HG03175 (cell line): ENCODE data around the gene TMEM115.

ENCODE experiments used
- ATAC-seq: cut with Tn5 transposase; IDR thresholded peaks from one replicate; pipeline ENCODE4 v1.9.1; 2021; ENCODE audit warnings: mild to moderate bottlenecking, moderate library complexity; ENCODE audit not compliant: unreplicated experiment

TMEM115 gene

DNA sequence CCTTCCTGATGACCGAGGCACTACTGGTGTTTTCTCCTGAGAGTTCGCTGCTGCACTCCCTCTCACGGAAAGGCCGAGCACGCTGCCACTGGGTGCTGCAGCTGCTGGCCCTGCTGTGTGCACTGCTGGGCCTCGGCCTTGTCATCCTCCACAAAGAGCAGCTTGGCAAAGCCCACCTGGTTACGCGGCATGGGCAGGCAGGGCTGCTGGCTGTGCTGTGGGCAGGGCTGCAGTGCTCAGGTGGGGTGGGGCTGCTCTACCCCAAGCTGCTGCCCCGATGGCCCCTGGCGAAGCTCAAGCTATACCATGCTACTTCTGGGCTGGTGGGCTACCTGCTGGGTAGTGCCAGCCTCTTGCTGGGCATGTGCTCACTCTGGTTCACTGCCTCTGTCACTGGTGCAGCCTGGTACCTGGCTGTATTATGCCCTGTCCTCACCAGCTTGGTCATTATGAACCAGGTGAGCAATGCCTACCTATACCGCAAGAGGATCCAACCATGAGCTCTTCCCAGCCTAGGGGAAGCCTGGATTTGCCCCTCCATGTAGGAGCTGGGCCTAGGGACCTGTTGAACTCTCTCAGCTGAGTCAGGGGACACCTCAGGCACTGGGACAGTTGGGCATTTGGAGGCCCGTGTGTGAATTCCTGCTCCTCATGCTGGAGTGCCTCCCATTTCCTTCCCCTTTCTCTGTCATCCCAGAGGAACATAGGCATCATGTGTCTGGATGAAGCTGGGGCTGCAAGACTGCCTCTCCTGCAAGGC, 5.9 kb downstream of the TMEM115 start:
- no peak for ATAC-seq

DNA sequence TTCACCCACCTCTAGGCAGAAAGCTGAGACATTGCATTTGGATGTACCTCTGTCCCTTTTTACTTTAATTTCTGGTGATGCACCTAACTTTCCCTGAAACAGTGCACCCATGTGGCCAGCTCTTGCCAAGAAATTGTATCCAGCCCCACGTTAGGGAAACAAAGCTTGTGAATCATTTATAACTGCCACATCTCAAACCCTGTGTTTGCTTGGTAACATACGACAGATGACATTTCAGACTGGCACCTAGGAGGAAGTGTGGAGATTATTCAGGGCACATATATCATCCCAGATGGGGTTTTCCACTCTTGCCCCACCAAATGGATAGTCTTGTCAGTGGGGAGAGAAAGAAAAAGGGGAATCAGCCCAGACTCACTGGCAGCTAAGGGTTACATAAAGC, 6.5 kb downstream of the TMEM115 start:
- ATAC-seq = no peak

DNA sequence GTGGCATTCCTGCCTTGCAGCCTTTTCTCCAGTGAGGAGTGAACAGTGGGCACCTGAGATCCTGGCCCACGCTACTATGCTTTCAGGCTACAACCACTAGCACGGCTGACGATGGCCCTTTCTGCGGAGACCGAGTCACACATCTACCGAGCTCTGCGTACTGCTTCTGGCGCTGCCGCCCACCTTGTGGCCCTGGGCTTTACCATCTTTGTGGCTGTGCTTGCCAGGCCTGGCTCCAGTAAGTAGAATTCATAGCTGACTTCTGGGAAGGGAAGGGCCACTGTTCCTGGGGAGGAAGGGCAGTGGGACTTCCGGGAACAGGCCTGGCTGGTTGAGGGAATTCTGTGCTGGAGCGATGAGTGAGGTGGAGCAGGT, 8.0 kb downstream of the TMEM115 start:
- ATAC-seq = no peak

DNA sequence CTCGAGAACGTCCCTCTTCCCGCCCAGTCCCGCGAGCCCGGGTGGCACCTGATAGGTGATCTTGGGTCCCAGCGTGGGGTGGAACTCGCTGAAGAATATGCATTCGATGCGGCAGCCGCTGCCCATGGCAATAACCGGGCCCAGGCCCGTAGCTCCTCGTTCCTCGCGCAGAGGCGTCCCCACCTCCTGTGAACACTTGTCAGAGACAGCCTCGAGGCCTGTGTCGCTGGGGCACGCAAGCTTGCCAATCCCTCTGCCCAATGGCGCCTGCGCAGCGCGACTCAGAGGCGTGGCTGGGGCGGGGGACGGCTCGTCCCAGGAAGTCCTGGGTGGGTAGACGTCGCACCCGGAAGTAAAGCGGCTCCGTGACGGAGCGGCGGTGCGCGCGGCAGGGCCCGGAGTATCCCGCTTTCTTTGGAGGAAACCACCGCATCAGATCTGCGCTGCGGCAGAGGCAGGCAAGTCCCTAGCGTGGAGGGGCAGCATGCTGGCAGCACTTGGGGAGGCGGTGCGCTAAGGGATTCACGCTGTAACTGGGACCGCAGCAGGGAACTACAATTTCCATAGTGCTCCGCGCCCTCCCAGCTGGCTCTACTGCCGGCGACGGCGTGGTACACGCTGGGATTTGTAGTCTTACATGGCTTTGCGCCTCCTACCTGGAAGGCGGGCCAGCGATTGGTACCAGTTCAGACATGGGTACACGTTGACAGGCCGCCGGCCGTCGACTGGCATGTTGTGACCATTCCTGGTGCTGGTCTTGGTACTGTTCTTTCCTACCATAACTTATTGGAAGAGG, 8.6 kb downstream of the TMEM115 start, which contains the start of the genes CYB561D2 and NPRL2:
Gene CYB561D2, plus strand, starts transcription at position 336 of the 796 bp plus-strand sequence. CDS start 572 bp downstream, outside the sequence.
Gene NPRL2, minus strand, starts transcription at position 249 of the 796 bp plus-strand sequence. Its CDS starts 123 bp downstream, at position 126.
- peak; percentile 85 for ATAC-seq

DNA sequence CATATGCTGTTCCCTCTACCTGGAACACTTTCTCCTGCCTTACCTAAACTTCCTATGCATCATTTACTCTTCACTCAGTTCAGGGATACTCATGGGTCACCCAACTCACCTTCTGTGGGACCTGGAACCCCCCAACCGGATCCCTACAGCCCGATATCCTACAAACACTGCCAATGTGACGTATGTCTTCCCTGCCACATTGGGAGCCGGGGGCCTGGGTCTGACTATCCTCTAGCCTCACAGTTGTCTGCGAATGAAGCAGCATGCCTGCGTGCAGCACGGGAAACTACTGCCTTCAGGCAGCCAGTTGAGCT, 9.2 kb downstream of the TMEM115 start:
- ATAC-seq = no peak

DNA sequence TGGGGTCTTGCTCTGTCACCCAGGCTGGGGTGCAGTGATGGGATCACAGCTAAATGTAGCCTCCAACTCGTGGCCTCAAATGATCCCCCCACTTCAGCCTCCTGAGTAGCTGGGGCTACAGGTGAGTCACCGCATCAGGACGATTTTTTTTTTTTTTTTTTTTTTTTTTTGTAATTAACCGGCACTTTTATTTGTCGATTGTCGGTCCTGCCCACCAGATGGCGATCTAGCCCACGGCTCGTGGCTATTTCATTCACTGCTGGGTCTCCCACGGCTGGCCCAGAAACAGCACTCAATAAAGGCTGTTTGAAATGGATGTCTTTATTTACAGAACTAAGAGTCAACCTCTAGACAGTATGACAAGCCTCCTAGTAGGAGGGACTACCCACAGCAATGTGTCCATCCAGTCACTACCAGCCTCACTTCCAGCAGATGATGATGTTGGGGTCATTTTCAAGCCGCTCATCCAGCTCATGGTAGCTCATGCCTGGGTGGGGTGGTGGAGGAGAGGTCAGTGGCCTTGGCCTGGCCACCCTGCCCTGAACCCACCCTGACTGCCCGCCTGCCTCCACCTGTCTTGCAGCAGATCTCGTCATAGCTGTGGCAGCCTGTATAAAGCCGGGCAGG, 12.0 kb downstream of the TMEM115 start:
- no peak for ATAC-seq

DNA sequence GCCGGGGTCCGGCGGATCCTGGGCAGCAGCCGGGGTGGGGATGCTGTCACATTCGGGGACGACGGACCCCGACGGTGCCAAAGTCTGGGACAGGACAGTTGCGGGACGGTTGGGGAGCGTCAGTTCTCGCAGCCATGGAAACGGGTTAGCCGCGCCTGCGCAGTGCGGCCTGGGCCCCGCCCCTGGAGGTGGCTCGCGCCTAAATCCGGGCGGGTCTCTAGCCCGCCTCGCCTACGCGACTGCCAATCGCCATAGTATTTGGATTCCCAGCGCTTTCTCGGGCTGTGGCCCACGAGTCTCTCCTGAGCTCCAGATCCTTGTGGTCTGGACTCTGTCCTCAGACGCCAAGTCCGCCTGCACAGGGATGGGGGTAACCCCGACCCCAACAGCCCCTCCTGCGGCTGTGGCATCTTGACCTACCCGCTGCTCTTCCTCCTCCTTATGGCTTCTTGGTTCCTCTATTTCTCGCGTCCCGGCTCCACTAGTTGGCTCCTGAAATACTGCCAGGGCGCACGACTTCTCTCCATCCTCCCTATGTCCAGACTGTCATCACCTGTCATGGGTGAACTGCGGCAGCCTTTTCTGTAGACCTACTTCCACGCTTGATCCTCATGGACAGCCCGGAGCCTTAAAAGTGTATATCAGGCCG, 13.6 kb downstream of the TMEM115 start, which contains the start of gene ZMYND10:
Gene ZMYND10, minus strand, starts transcription at position 147 of the 649 bp plus-strand sequence. CDS start 153 bp downstream, outside the sequence.
- ATAC-seq = peak; percentile 30

DNA sequence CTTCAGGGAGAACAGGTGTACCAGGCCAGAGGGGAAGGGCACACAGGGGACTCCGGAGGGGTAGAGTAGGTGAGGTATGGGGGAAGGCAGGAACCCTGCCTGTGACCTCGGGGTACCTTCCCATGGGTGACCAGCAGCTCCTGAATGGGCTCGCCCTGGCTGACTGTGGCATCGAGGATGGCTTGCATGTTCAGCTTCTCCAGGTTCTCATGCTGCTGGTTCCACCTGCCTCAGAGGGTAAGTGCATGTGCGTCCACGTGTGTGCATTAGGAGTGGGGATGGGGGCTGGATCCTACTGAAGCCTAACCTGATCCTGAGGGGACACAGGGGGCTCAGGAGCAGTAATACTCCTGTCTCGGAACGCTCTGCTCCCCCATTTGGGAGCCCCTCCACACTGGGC, 14.3 kb downstream of the TMEM115 start:
- ATAC-seq = no peak

DNA sequence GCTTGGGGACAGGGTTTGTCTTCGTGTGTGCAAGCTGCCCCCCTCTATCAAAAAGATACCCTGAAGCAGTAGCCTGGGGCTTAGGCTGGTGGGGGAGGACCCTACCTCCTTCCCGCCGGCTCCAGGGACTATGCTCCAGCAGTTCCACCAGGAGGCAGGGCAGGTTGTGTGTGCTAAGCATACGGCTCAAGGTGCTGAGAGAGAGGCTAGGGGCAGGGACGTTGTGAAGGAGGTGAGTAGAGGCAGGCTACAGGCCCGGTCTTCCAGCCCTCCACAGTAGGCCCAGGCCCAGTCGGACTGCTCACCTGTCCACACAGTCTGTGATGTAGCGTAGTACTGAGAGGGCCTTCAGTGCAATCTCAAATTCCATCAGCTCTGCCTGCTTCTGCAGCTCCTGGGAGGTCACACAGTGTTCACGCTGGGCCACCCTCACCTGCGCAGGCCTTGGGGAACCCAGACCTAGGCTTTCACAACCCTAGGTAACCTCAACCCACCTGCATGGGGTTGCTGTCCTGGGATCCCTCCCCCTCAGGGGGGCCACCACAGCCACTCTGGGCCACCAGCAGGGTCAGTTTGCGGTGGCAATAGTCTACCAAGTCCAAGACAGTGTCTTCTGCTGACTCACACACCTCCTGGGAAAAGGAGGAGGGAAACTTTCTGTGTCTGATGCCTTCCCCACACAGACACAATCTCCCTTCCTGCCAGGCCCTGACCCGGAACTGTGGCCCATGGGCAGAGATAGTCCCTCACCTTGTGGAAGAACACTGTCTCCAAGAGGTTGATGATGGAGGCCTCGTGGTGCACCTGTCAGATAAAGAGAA, 16.3 kb downstream of the TMEM115 start:
- no peak for ATAC-seq

DNA sequence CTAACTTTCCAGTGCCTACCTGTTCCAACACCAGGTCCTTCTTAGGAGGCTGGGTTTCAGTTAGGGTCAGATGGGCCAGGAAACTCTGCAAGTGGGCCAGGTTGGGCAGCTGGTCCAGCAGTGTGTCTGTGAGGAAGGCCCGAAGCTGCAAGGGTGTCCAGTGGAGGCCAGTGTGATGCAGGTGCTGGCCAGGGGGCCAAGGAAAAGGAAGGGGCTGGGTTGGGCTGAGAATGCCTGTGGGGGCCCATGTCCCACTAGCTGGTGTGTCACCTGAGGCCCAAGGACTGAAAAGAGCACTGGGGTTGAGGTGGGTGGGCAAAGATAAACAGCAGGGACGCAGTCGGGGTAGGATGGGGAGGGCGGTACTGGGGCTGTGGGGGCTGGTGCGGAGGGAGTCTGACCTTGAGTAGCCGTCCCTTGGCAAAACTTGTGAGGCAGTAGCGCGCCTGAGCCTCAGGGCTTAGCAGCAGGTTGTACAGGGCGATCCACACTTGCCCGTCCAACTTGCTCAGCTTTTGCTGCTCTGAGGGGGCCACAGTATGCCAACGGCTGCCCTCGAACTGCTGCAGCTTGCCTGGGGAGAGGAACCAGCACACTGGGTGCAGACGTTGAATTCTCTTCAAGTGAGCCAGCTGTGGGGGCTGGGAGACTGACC, 17.2 kb downstream of the TMEM115 start:
- ATAC-seq = no peak

DNA sequence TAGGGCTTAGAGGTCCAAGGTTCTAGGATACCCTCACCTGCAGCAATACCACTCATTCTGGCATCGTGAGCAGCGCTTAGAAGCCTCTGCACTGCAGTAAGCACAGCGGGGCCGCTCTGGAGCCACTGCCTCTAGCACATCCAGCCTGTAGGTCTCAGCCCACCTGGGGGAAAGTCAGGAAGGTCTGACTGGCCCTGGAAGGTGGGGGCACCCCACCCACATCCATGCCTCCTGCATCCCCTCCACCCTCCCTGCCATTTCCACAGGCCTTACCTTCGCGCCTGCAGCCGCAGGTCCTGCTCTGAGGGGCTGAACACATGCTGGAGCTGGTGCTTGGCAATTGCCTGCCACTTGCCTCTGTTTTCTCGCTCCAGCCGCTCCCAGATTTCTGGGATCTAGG, 17.8 kb downstream of the TMEM115 start:
- no peak for ATAC-seq

DNA sequence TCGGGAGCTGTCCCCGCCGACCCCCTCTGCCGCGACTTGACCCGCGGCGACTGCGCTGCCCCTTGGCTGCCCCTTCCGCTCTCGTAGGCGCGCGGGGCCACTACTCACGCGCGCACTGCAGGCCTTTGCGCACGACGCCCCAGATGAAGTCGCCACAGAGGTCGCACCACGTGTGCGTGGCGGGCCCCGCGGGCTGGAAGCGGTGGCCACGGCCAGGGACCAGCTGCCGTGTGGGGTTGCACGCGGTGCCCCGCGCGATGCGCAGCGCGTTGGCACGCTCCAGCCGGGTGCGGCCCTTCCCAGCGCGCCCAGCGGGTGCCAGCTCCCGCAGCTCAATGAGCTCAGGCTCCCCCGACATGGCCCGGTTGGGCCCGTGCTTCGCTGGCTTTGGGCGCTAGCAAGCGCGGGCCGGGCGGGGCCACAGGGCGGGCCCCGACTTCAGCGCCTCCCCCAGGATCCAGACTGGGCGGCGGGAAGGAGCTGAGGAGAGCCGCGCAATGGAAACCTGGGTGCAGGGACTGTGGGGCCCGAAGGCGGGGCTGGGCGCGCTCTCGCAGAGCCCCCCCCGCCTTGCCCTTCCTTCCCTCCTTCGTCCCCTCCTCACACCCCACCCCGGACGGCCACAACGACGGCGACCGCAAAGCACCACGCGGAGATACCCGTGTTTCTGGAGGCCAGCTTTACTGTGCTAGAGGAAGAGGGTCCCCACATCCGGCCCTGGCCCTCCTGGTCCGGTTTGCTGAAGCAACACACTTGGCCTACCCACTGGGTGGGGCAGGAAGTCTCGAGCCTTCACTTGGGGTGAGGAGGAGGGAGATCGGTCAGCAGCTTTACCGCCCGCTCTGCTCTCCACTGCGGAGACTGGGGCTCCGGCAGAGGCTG, 18.6 kb downstream of the TMEM115 start, which contains the start of gene RASSF1:
Gene RASSF1, minus strand, starts transcription at position 389 of the 882 bp plus-strand sequence. Its CDS starts 31 bp downstream, at position 358.
- peak; percentile 23 for ATAC-seq

DNA sequence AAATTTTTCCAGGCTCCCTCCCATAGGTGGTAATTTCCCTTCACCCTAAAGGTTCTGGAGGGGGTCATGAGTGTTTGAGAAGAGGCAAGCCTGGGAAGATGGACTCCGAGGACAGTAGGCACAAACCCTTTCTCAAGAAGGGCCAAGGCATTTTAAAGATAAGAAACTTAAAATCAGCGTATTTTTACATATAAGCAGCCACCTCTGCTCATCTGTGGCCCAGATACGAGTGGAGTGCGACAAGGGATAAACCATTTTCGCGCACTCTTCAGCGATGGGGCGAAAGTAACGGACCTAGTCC, 19.2 kb downstream of the TMEM115 start:
- ATAC-seq = no peak

DNA sequence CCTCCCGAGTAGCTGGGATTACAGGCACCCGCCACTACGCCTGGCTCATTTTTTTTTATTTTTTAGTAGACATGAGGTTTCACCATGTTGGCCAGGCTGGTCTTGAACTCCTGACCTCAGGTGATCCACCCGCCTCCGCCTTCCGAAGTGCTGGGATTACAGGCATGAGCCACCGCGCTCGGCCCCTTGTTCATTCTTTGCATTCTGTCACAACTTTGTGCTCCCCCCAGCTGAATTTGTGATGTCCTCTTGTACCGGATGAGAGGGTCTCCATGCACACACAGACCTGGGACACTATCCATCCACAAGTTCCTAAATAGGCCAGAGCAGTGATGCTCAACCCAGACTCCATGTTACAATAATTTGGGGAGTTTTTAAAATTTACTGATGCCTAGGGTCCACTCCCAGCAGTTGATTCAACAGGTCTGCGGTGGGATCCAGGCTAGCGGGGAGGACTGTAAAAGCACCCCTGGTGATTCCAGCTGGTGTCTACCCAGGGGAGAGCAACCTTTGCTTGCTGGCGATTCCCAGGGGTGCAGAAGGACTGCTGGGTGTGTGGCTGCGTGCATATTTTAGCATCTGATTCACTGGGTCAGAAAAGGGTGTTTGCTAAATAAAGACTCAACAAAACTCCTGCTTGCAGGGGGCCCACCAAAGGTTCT, 19.7 kb downstream of the TMEM115 start:
- no peak for ATAC-seq

DNA sequence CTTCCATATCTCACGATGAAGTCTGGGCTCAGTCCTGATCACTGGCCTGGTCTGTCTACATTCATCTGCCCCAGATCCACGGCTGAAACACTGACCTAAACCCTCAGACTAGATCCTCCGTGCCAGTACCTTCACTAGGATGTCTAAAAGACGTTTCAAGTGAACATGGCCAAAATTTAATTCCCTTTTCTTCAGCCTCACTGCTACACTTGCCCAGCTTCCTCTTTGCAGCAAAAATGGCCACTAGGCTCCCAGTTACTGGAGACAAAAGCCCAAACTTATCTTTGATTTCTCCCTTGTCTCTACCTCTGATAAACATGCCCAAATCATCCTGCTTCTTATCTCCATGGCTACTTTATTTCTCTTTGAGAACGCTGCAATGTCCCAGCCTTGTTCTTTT, 20.4 kb downstream of the TMEM115 start:
- no peak for ATAC-seq

DNA sequence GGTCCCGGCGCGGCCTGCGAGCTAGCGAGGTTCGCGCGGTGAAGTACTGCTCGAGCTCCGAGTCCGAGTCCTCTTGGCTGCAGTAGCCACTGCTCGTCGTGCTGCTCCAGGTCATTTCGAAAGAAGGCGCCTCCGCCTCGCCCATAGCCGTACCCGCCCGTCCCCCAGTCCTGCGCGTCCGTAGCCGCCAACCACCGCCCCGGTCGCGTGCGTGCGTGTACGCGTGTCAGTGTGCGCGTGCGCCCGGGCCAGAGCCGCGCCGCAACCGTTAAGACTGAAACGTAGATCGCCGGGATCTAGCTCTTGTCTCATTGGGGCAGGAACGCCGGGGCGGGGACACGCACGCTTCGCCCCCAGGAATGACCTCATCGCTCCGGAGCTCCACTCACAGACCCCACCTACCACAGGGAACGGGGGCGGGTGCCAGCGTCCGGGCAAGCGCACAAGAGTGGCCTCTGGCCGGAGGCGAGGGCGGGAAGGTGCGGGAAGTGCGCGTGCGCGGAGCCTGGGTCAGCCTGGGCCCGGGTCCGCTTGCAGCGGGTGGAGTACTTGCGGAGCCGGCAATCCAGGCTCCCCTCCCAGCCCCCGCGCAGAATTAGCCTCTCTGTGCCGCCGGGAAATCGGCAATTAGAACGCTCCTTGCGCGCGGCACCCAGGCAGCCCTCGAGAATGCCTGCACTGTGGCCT, 22.0 kb downstream of the TMEM115 start:
- ATAC-seq = peak; percentile 72

DNA sequence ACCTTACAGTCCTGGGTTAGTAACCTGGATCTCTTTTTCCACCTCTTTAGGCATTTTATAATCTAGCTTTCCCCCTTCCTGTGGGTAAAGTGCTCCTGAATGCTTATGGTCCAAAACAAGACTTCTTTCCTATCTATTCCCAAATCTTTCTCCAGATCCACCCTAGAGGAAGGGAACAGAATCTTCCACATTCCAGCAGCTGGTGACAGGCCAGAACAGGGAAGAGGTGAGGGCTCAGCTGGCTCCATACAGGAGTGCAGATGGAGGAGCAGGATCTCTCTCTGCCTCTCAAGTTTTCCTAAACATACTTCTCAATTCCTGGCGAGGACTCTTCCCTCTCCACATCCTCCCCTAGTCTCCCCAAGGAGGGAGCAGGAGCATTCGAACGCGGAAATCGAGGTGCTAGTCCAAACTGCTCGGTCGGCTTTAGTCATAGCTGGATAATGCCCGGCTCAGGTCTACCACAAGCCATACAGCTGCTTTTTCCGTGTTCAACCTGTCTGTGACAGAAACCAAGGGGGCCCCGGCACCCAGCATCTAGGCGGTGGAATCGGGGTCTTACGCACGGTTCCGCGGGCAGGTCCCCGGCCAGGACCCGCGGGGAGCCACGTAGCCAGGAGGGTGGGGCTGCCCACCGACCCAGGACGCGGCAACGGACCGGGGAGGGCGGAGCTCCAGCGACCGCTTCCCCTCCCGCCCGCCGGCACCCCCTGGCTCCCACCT, 22.7 kb downstream of the TMEM115 start:
- ATAC-seq = peak; percentile 30
